NCI-H1105 treated with DMSO at 0.1 percent for 48 hours (cell line): Measurements from ENCODE around the gene BIRC2.

Experiments used
- DNase-seq: peaks from one replicate; lab custom pipeline; 2025; lab: John Stamatoyannopoulos, UW

BIRC2 gene

DNA sequence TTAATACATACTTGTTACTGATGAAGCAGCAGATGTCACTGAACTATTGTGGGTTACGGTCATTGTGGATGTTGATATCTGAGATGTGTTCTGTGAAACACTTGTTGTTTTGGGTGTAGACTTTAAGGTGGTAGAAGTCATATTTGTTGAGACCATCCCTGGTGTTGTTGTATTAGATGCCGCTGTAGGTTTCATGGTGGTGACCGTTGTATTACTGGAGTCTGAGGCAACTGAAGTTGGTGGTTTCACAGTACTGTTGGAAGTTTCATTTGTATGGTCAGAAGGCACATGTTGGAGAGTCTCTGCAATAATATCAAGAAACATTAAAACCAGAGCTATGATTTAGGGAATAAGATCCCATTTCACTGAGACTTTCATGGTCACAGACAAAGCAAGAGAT, 54.9 kb downstream of the BIRC2 start:
- DNase-seq = no peak

DNA sequence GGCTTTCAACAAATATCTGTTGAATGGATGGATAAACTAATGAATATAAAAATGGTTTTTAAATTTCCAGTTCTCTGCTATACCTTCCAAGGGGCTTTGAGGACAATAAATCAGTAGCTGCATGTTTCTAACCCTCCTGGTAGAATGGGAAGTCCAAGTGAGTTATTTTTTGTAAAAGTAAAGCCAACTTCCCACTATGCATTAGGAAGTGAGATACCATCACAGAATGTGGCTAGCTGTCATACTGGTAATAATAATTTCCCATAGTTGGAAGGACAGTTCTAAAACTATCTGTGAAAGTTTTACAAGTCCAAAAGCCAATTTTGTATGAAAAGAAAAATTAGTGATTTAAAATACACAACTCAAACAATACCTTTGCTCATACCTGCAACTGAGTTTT, 55.5 kb downstream of the BIRC2 start:
- DNase-seq = no peak

DNA sequence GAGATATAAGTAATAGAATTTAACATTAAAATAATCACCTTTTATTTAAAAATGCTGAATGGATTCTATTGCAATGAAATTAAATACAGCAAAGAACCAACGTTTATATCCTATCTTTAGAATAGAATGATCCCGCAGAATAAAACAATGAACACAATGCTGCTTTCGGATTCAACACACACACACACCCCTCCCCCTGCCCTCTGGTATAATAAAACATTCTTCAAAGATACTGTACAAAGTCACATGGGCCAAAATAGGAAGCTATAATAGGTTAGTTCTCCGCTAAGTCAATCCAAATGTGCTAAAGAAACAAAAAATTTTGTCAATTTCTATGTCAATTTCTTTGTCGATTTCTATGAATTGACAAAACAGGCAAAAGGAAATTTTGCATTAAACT, 58.5 kb downstream of the BIRC2 start:
- DNase-seq = no peak

DNA sequence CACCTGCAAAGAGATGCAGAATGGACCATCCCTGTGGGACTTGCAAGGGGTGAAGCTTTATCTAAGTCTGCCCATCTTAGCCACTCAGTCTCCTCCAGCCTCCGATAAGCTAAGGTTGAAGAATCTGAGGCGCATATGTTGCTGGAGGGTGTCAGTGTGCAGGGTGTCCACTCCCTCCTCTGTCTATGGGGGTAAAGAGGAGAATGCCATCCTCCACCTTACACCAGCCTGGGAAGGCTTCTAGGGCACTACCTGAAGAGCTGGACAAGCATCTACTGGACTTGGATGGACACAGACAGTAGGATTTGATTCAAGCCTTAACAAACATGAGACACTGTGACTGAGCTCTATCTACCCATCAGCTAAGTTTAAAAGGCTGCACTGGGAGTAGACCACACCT, 59.1 kb downstream of the BIRC2 start:
- no peak for DNase-seq

DNA sequence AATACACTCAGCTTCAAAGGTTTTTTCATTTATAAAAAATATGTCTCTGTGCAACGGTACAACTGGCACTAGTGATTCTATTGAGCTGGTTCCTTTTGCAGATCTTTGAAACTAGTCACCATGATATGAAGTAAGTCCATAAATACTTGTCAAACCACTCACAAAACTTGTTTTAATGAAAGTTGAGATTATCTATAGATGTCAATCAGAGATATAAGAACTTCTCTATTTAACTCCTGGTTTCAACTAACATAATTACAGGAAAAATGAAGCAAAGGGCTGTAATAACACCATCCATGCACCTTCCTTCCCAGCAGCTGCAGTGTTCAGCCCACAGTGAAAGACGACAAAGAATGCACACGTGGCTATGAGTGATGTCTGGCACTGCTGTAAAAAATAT, 60.9 kb downstream of the BIRC2 start:
- no peak for DNase-seq

DNA sequence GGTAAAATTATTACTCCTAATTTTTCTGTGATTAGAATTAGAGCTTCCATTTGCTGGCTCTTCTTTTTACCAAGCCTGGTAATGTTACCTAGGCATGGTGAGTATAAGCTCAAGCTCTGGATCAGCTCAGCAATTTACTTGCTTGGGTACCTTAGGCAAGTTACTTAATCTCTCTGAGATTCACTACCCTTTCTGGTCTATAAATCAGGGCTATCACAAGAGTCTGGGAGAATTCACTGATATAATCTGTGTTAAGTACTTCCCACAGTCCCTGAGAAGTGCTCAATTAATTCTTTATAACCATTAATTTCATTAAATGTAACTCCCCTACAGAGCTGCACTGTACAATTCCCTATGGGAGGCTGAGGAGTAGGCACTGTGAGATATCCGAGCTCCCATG, 61.3 kb downstream of the BIRC2 start:
- DNase-seq = no peak

DNA sequence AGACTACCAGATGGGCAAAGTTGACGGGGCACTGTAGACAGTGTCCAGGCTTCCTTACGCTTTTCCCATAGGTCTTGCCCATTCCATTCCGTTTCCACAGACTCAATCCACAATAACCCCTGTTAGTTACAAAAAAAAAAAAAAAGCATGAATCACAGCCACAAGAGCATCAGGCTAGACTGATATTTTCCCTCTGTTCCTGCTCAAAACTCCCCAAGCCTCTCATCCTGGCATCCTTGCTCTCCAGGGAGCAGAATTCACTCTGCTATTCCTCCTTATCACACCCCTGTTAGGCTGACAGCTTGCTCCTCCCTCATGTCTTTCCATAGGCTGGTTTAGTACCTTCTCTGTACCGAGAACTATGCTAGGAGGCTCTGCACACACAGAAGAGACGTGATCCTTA, 63.4 kb downstream of the BIRC2 start:
- no peak for DNase-seq

DNA sequence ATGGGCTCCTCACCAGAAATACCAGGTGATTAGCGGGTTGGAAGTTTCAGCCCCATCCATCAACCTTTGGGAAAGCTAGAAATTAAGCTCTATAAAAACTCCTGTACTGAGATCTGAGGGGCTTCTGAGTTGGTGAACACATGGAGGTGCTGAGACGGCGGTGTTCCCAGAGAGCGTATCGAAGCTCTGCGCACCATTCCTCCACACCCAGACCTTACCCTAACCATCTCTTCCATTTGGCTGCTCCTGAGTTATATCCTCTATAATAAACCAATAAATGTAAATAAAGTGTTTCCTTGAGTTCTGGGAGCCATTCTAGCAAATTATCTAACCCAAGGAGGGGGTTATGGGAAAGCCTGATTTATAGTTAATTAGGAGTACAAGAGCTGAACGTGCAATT, 64.1 kb downstream of the BIRC2 start:
- DNase-seq = no peak

DNA sequence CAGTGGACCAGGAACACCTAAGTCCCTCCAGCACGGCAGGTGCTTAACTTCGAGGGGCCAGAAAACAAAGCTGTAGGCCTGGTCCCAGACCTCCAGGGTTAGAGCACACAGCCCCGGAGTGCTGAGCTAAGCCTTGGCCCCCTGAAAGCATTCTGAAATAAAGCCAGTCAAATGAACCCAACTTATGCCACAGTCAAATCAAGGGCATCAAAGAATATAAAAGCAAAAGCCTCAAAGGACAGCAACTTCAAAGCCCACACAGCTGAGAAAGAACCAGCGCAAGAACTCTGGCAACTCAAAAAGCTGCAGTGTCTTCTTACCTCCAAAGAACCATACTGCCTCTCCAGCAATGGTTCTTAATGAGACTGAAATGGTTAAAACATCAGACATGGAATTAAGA, 66.5 kb downstream of the BIRC2 start:
- DNase-seq = no peak

DNA sequence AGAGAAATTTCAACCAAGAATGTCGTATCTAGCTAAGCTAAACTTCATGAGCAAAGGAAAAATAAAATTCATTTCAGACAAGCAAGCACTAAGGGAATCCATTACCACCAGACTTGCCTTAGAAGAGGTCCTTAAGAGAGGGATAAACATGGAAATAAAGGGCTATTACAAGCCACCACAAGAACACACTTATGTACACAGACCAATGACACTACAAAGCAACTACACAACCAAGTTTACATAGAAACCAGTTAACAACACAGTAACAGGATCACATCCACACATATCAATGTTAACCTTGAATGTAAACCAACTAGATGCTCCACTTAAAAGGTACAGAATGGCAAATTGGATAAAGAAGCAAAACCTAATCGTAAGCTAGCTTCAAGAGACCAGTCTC, 67.5 kb downstream of the BIRC2 start:
- DNase-seq = no peak

DNA sequence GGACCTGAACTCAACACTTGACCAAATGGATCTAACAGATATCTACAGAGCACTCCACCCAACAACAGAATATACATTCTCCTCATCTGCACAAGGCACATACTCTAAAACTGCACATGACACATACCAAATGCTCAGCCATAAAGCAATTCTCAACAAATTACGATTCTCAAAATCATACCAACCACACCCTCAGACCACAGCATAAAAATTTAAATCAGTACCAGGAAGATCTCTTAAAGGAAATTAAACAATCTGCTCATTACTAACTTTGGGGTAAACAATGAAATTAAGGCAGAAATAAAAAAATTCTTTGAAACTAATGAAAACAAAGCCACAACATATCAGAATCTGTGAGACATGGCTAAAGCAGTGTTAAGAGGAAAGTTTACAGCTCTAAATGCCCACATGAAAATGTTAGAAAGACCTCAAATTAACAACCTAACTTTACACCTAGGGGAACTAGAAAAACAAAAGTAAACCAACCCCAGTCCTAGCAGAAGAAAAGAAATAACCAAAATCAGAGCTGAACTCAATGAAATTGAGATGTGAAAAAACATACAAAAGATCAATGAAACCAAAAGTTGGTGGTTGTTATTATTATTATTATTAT, 68.4 kb downstream of the BIRC2 start:
- no peak for DNase-seq

DNA sequence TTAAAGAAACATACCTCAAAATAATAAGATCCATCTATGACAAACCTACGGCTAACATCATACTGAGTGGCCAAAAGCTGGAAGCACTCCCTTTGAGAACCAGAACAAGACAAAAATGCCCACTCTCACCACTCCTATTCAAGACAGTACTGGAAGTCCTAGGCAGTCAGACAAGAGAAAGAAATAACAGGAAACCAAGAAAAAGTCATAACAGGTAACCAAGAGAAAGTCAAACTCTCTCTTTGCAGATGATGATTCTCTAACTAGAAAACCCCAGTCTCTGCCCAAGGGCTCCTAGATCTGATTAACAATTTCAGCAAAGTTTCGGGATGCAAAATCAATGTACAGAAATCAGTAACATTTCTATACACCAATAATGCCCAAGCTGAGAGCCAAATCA, 70.0 kb downstream of the BIRC2 start:
- no peak for DNase-seq

DNA sequence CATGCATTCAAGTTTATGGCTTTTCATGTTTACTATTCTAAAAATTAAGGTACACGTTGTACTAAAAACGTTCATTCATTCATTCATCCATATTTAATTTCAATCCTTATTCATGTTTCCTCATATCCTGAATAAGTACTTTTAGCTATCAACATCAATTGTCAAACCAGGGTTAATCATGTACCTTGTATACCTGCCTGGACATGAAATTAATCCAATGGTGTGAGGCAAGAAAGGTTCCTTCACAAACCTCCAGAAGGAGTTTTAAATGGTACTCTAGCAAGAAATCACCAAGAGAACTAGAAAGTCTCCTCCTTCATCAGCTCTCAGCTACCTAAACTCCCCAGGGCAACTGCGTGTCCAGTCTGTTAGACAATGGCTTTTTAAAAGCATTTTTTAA, 72.2 kb downstream of the BIRC2 start:
- DNase-seq = no peak

DNA sequence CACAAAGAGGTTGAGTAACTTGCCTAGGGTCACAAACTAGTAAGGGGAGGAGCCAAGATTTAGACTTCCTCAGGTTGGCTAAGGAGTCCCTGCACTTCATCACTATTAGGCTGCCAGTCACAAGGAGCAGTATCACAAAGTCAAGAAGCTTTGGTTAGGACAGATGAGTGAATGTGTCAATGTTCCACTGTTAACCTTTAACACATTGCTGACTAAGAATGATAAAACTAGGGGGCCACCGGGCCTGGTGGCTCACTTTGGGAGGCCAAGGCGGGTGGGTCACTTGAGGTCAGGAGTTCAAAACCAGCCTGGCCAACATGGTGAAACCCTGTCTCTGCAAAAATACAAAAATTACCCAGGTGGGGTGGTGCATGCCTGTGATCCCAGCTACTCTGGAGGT, 73.5 kb downstream of the BIRC2 start:
- DNase-seq = no peak

DNA sequence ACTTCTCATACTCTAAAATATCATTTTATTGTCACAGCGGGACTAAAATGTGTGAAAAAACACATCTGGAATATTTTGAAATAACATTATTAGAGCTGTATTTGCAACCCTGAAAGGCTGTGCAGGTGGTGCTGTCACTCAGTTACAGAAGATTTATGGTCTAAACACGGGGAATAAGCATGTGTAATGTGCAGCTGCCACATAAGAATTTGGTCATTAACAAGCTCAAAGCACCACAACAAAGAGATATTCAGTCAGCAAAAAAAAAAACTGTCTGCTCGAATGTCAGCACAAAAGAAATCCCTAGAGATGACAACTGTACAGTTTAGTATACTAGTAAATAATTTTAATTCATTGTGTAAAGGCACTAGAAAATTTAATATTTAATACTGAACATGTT, 74.2 kb downstream of the BIRC2 start:
- peak; percentile 96 for DNase-seq

DNA sequence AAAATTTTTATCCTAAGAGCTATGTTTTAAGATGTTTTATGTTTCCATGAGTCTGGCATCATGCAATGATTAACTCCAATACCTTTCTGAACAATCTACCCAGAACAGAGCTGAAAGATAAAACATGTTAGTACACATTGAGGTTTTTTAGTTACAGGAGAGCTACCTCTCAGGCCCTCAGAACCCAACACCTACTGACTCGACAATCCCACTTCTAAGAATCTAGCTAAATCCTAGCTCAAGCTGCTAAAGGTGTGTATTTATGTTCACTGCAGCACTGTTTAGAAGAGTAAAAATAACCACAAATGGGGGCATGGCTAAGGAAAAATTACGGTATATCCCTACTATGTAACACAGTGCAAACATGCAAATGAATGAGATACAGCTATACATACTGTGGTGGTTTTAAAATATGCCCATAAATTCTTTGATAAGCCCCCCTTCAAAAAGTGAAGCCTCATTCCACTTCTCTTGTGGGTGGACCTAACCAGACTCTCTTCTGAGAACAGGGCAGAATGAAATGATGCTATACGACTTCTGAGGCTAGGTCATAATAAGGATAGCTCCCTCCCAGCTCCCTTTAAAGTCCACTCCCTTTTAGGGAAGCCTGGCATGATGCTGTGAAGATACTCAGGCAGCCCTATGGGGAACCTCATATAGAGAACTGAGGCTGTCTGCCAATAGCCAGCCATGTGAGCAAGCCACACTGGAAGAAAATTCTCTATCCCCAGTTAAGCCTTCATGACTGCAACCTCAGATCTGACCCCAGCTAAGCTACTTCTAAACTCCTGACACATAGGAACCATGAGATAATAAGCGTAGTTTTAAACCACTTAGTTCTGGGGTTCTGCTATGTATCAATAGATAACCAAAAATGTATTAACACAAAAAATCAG, 76.1 kb downstream of the BIRC2 start:
- DNase-seq = peak; percentile 29

DNA sequence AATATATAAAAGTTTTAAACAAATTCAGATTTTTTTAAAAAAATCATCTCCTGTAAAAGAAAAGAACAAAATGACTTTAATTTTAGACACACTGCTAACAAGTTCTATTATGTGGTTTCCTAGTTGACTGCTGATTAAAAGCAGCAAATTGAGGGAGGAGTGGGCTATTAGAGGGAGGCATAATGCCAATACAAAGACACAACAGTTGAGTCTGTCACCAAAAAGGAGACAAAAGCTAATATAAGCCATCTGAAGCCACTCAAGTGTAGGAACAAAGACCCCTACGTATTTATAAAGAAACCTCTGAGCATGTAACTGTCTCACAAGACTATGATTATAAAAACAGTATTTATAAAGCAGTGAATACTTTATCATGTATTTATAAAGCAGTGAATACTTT, 76.9 kb downstream of the BIRC2 start:
- peak; percentile 87 for DNase-seq

DNA sequence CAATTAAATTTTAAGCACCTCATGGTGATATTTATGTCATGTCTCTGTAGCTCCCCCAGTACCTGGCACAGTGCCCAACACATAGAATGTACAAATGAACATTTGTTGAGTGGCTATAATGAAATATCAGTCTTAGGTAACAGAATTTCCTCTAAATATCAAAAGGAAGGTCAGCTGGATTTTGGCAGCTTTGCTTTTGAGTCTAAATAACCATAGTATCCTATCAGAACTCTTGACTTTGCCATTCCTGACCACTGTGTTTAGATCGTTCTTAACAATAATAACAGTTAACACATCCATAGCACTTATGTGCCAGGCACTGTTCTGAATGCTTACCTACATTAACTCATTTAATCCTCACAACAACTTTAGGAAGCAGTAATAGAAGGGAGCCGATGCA, 79.0 kb downstream of the BIRC2 start:
- peak; percentile 30 for DNase-seq

DNA sequence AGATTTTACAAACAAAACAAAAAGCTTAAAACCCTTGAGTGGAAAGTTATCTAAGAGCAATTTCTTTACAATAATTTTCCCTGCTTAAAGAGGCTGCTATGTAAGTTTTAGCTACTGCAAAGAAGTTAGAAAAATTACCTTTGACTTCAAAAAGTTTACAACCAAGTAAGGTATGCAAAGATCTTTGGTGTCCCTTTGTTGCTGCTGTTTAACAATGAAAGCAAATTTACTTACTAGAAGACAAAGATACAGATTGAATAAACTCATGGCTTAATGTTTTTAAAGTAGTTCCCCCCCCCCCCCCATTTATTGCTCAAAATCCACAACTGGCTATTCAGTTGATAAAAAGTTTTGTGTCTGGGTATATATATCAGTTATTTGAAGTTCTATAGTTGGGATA, 79.6 kb downstream of the BIRC2 start:
- no peak for DNase-seq

DNA sequence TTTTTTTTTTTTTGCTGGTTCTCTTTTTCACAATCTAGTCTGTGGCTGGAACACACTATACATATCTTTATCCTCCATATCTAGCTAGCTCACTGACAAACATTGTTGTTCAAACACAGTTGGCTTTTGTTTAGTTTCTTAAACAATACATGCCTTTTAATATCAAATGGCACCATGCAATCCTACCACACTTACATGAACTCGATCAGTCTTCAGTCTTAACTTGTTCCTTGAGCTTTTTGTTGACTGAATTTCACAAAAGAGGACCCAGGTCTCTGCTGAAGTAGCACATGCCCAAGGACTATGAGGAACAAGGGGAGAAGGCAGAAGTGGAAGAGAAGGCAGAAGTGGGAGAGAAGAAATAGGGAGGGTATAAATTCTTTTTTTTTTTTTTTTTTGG, 80.1 kb downstream of the BIRC2 start:
- DNase-seq = no peak
